GM19239 (cell line): Measurements from ENCODE around the gene HUS1B.
"Not testable (repeated sequence)": the region's sequence is repeated elsewhere in the genome, so short reads cannot be mapped to it uniquely, and the experiment has no call there.

ENCODE experiments used
- DNase-seq: peaks from one replicate; pipeline ENCODE4 v3.0.0; 2011; ENCODE audit warnings: low spot score; ENCODE audit not compliant: insufficient read length
- FAIRE-seq: peaks from 2 replicates; lab custom pipeline; 2011; peaks lifted over from hg19 to GRCh38; lab: Jason Lieb, UNC

The HUS1B gene

DNA sequence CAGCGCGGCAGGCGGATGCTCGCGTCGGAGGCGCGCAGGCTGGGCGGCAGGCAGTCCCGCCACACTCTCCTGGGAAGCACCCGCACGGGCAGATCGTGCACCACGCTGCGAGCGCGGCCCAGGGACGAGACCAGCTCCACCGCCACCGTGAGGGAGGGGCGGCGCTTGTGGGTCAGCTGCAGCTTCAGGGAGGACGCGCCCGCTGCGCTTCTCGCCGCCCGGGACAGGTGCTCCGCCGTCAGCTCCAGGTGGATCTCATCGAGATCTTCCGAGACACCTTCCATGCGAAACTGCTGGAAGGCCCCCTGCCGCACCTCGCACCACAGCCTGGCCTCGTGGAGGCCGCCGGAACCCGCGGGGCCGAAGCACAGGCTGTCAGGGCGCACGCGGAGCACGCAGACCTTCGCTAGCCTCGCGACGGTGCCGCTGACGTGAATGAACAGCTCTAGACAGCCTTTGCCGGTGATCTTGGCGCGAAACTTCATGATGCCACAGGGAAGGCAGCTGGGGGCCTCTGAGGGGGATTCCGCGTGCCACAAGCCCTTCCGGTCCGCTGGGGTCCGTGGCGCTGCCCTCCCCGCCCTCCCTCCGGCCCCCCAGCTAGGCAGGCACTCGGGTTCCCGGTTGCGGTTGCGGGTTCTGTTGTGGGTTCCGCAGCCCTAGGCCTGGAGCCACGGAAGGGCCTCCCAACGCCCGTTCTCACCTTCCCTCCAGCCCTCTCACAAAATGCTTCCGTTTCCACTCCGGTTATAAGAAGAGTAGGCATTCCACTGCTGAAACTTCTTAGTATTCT lies at the start of gene HUS1B:
Gene HUS1B (minus strand): TSS at position 641 of the 793 bp plus-strand sequence. CDS start 156 bp downstream, at position 485.
- DNase-seq (no peak), FAIRE-seq (no peak)

DNA sequence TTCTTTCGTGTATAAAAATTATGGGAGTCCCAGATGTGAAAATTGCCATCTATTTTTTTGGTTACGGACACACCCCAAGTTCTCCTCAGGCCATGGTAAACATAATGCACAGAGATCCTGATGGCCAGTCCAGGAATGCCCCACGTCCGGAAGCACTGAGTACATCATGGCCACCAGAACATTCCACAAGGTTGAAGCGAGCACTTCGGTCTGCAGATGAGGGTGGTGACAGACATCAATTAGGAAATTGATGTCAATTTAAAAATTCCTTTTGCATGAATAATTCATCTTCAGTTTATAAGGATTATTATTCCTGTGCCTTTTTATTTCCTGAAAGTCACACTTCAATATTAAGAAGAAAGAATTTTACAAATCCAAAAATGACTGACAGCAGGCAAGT lies 49.2 kb upstream of the HUS1B start:
- FAIRE-seq (no peak), DNase-seq (no peak)

DNA sequence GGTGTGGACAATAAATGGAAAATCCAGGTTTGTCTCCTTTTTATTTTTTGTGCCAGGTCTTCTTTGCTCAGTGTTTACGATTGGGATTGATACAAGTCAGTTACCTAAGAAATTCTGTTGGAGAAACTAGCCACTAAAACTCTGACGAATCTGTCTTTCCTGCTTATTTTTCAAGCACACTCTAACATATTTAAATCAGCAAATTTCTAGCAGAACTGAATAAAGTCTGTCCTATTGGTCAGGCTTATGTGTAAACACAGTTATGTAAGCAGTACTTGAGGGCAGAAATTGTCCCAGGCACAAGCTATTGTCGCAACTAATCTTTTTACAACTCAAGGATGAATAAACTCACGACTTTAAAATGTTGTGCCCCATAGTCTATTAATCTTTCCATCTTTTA lies 48.1 kb upstream of the HUS1B start:
- DNase-seq (no peak), FAIRE-seq (no peak)

DNA sequence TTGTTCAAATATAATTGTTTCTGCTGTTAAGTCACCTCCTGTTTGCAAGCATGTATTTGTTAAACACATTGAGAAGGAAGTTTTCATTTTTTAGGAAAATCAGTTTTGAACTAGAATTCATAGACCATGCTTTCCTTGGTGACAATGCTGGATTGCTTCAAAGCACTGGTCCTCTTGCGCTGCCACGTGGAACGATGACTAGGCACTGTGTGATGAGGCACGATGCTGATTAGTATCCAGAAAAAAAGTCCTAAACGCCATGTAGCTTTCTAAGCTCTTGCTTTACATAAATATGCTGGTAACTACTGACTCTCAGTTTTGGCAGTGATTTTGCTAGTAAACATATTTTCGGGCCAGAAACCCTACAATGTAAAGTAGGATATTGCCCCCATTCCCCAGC lies 47.1 kb upstream of the HUS1B start:
- FAIRE-seq: no peak
- DNase-seq: no peak

DNA sequence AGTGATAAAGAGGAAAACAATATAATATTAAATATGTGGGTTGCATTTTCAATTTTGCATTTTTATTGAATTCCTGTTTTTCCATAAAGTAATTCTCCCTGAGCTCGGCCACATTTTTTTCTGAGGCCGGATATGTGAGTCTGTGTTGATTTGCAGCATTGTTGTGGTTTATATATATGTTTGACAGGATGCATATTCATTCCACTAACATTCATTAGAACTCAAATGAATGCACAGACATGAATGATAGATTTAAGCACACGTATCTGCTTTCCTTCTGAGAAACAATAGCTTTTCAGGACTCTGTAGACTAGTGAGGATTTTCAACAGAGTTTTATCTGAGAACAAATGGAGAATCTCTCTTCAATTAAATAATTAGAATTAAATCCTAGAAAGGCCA lies 46.7 kb upstream of the HUS1B start:
- FAIRE-seq: peak; percentile 18
- no peak for DNase-seq

DNA sequence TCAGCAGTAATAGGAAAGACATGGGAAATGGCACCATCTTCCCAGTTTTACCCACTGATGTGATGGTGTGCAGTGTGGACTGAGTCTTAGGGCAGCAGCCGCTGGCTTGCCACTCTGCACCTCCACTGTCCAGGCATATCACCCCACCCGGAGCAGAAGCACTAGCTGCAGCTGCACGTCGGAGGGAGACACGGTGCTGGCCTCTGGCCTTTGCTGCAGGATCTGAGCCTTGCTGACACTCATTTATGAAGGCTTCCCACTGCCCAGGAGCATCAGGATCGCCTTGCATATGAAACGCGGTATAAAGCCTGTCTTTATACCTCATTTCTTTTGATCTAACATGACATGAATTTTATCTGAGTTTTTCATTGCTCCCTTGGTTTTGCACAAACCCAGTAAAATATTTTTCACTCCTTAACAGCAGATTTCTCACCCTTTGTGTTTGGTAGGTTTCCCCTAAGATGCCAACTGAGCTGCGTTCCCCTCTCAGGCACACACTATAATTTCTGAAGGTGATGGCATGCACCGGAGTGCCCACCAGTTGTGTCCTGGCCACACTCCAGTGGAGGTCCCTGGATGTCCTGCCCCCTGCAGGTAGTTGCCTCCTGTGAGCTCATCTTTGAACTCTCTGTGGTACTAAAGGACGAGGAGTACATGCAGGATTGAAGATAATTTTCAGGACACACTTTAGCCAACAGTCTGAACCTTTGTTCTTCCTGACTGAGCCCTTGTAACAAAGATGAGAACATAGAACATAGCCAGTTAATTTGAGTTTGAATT lies 45.0 kb upstream of the HUS1B start:
- FAIRE-seq: no peak
- no peak for DNase-seq

DNA sequence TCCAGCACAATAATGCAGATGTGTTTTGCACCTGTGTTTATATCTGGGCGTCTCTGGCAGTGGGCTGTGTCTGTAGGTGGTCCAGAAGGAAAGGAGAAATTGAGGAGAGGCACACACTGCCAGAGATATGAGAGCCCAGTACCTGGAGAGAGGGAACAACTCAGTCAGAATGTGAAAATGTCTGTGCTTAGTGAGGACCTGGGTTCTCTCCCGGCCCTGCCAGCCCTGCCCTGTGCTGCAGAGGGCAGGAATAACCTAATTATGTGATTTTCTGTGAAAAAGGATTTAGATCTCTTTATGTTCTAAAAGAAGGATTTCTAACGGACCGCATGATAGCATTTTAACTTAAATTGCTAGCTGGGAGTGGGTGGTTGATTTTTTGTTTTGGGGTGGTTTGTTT lies 44.3 kb upstream of the HUS1B start:
- DNase-seq (no peak), FAIRE-seq (no peak)

DNA sequence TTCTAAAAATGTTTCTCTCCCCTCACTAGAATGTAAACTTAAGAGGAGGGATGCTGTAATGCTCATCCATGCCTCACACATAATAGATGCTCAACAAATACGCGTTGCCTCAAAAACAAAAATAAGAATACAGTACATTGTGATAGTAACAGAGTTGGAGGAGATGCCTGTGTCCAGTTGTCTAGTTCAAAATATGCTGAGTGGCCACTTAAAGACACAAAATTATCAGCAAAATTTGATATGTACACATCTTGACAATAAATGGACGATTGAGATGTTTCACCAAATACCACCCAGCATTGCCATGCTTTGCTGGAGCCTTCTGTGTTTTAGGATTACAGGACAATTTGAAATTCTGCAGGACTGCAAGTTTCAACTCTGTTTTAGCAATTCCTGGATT lies 43.6 kb upstream of the HUS1B start:
- FAIRE-seq (no peak), DNase-seq (no peak)

DNA sequence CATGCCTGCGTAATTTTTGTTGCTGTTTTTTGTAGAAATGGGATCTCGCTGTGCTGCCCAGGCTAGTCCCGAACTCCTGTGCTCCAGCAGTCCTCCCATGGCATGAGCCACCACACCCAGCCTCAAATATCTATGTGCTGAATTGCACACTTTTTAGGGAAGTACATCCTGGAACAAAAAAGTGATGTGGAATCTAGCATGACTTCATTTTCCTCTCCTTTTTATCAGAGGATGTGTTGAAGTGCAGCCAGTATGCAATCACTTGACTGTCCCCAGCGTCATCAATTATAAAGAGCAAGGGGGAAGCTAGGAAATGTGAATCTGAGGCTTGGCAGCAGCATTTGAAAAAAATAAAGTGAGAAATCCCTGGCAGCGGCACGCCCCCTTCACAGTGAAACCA lies 42.4 kb upstream of the HUS1B start:
- no peak for FAIRE-seq
- DNase-seq: no peak

DNA sequence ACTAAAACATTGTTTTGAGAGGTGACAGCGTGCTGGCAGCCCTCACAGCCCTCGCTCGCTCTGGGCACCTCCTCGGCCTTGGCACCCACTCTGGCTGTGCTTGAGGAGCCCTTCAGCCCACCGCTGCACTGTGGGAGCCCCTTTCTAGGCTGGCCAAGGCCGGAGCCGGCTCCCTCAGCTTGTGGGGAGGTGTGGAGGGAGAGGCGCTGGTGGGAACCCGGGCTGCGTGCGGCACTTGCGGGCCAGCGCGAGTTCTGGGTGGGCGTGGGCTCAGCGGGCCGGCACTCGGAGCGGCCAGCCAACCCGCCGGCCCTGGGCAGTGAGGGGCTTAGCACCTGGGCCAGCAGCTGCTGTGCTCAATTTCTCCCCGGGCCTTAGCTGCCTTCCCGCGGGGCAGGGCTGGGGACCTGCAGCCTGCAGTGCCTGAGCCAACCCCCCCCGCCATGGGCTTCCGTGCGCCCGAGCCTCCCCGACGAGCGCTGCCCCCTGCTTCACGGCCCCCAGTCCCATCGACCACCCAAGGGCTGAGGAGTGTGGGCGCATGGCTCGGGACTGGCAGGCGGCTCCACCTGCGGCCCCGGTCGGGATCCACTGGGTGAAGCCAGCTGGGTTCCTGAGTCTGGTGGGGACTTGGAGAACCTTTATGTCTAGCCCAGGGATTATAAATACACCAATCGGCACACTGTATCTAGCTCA lies 37.7 kb upstream of the HUS1B start:
- not testable (repeated sequence) for DNase-seq, FAIRE-seq

DNA sequence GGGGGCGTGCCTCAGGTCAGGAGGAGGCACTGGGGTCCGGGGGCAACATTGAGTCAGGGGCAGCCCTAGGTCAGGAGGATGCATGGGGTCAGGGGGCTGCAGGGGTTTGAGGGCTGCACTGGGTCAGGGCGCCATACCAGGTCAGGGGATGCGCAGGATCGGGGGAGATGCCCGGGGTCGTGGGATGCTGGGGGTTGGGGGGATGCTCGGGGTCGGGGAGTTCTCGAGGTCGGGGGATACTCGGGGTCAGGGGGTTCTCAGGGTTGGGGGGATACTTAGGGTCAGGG lies 36.8 kb upstream of the HUS1B start:
- FAIRE-seq (no peak), DNase-seq (no peak)

DNA sequence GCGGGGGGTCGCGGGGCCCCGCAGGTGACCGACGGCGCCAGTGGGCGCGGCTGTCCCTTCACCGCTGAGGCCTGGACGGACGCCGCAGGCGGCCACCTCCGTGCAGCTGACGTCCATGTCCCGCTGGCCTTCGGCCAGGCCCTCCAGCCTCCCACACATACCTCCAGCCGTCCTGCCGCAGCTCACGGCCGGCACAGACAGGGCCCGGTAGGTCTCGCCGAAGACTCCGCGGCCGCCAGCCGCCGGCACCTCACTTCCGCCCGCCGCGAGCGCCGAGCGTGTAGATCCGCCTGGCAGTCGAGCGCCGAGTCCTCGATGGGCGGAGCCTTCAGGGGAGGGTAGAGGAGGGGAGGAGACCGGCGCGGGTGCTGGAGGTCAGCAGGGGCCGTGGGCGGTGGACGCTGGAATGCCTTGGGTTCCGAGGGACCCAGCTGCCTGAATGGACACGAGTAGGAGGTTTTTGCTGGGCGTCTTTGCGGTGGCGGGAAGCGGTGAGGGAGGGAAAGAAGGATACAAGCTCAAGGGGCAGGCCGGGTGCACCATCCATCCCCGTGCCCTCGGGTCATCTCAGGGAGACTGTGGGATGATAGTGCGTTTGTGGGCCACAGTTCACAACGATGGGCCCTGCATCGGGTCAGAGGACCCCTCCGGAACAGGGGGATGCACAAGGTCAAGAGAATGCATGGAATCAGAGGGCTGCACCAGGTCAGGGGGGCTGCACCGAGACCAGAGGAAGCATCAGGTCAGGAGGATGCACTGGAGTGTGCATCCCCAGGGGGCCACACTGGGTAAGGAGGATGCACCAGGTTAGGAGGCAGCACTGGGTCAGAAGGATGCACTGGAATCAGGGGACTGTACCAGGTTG lies 36.2 kb upstream of the HUS1B start, which contains the start of gene EXOC2:
Gene EXOC2 (minus strand): TSS at position 282 of the 865 bp plus-strand sequence. CDS start 55,321 bp downstream, outside the sequence.
- DNase-seq (peak; percentile 92), FAIRE-seq (peak; percentile 89)

DNA sequence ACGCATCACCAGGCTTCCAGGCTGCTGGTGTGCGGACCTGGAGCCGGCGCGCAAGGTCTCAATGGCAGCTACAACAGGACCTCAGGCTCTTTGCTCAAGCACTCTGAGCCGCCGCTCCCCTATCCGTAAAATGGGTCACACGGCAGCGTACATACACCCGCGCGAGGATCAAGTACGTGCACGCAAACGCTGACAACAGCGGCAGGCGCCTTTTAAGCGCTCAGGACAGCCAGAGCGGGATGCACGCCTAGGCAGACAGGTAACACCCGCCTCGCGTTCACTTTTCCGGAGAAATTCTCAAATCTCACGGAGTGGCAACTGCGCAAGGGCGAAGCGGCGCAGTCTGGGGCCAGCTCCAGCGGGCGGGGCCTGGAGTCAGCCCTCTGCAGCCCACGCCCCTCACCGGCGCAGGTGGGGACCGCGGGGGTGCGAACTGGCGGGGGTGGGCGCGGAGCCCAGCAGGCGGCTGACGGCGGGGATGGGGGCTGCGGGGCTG lies 35.5 kb upstream of the HUS1B start:
- DNase-seq (peak; percentile 72), FAIRE-seq (peak; percentile 79)

DNA sequence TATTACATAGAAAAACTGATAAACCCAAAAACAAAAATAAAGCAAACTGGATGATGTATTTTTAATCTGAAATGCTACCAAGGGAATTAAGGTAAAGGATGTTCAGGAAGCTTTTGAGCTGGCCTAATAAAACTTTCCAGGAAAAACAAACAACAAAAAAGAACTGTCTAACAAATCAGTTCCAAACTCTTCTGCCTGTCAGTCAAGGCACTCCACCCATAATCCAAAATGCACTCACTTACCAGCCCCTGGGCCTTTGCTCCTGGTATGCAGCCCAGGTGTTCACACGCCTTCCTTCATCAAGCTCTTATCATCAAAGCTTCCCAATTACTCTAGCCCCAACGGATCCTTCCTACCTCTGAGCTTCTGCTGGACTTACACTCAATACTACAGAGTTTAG lies 32.3 kb upstream of the HUS1B start:
- no peak for DNase-seq
- no peak for FAIRE-seq

DNA sequence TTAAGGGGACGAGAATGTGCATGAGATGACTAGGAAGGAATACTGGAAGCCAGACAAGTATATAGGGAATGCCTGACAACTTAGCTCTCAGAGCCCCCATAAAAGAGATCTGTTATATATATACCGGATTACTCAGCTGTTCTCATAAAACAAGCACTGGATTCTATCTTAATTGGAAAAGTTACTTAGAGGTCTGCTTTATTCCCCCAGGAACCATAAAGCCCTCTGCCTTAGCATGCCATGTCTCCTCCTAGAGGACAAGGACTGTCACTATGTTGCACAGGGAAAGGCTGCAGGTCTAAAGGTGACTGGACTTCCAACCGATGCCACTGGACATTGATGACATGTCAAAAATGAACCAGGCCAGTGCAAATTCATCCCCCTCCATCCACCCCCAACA lies 29.6 kb upstream of the HUS1B start:
- DNase-seq (no peak), FAIRE-seq (no peak)

DNA sequence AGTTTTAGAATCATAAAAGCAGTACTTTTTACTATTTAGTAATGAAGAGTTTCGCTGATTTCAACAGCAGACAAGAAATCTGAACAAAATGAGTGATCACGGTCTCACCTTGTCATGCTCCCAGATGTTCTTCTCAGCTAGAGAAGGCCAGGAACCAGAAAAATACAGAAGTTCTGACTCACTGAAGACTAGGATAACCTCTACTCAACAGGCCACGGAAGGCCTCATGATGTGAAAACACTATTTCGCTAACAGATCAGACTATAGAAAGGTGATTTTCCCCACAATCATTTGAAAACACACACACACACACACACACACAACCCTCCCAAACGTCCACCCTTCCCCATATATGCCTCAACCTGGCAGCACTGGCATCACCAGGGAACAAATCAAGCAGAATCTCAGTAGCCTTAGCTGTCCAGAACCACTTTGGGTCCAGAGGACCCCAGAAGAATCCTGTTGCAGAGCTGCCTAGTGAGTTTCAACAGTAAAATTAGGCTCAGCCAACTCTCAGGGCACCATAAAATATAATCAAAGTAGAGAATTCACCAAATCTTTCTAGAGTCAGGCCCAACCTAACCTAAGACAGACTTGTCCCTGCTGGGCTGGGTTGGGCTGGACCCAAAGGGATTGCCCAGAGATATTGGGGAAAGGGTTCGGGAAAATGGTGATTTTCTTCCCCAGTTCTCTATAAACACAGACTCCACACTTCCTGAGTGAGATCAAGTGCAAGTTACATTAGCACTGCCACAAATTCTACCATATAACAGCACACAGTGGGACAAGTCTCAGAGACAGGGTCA lies 28.1 kb upstream of the HUS1B start:
- peak; percentile 42 for DNase-seq
- FAIRE-seq: peak; percentile 95

DNA sequence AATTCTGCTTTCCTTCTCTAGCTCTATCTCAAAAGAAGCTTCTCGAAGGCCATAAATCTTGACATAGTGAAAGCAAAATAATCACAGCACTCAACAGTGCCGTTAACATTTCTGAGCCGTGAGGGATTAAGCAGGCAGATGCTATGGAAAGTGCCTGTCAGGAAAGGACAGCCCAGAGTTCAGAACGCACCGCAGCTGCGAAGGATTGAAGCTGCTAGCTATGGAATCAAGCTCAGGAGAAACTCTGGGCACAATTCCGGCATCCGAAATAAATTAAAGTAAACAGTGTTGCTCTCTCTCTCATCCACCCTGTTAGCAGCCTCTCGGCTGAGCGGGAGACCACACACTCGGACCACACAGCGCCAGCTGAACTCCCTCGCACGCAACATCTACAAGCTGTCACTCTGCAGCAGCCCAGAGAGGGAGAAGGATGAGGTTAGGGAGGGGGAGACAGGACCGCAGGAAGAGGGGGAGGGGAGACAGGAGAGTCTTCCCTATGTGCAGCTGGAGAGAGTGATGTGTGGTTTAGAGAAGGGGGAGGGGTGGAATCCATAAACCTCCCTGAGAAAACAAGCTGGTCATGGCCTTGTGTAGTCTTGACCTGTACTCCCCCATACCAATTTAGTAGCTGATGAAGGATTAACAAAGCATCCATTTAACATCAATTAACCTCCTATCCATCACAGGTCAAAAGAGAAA lies 27.0 kb upstream of the HUS1B start:
- FAIRE-seq (peak; percentile 86), DNase-seq (no peak)

DNA sequence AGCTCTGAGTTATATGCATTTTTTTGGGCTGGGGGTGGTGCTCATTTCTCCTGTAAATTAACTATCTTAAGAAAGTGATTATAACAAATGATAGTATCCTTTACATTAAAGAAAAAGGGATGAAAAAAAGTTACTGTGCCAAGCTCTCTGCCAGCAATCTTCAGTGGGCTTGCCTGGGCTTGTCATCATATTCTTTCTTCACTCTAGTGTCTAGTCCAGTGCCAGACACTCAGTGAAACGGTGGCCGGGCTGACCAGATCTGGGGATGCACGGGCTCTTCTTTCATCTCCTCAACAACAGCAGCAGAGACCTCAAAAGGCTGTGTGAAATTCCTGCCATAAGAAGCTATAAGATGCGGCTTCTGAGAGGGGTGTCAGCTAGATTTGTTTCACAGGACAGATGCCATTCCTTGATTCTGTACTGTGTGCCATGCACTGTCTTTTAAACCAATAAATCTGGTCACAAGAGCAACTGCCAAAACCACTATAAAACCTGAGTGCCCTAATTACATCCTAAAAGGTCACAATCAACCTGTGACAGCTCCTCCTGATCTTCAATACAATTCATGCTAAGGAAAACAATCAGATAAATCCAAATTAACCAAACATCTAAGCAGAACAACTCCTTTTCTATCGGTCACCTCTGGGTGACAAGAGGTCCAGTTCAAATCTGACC lies 23.9 kb upstream of the HUS1B start:
- DNase-seq (no peak), FAIRE-seq (no peak)
